Measurements from ENCODE around the gene PSMA4. TPM values are rescaled to one million over a fixed set of nuclear protein-coding genes. Genes with fewer than 3 reads are reported as not detected.
"Not testable (repeated sequence)": the region's sequence is repeated elsewhere in the genome, so short reads cannot be mapped to it uniquely, and the experiment has no call there.

PSMA4 gene
- total and polyA plus RNA-seq, 11 donors = 97.2 to 228 (median 117) TPM

GRCh38 chr15:78550815-78551214, 10.6 kb downstream of the PSMA4 start:
- Histone ChIP-seq H3K27me3 (no peaks in the 10 kb centered on the region), H3K36me3 (peaks cover 0 to 59% (median 54%) of the 10 kb centered on the region in 9 donors), H3K9me3 (no peaks in the 10 kb centered on the region), H3K27ac (no peak overlapping the region), H3K4me1 (no peaks in the 10 kb centered on the region), H3K4me3 (no peak overlapping the region)
- intact Hi-C loops (cut with DNase I) = no loop called here
- WGBS, 4 donors = 79 to 87% (median 83%) methylated on average over 3 of the region's 3 CpGs
- DNase-seq = no peak
- ATAC-seq = no peak
- TF ChIP-seq POLR2A (IDR thresholded peaks at IDR 0.05) = no peak
- TF ChIP-seq, protein P1, sequence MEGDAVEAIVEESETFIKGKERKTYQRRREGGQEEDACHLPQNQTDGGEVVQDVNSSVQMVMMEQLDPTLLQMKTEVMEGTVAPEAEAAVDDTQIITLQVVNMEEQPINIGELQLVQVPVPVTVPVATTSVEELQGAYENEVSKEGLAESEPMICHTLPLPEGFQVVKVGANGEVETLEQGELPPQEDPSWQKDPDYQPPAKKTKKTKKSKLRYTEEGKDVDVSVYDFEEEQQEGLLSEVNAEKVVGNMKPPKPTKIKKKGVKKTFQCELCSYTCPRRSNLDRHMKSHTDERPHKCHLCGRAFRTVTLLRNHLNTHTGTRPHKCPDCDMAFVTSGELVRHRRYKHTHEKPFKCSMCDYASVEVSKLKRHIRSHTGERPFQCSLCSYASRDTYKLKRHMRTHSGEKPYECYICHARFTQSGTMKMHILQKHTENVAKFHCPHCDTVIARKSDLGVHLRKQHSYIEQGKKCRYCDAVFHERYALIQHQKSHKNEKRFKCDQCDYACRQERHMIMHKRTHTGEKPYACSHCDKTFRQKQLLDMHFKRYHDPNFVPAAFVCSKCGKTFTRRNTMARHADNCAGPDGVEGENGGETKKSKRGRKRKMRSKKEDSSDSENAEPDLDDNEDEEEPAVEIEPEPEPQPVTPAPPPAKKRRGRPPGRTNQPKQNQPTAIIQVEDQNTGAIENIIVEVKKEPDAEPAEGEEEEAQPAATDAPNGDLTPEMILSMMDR (IDR thresholded peaks at IDR 0.05) = no peak

DNA sequence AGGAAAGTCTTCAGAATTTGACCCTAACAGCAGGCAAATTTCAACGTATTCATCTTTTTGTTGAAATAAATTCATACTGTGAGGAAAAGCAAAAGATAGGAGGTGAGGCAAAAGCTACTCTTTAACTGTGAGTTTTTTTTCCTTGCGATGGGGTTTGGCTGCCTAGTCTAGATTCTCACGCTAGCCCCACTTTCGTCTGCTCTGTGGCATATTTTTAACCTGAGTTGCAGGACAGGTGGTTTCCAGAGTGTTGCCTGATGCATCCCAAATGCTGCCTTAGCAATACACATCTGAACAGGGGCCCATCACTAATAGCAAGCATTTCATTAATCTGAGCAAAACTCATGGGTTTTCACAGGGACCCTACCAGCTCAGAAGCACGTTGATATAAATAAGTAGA, 11.7 kb downstream of the PSMA4 start:
- DNase-seq = no peak
- TF ChIP-seq, protein P1 (IDR thresholded peaks at IDR 0.05) = no peak
- no peak for TF ChIP-seq POLR2A (IDR thresholded peaks at IDR 0.05)
- no peak overlapping the region for H3K4me3 ChIP-seq
- WGBS, 4 donors = 85 to 90% (median 87%) methylated on average over 5 of the region's 5 CpGs
- no peaks in the 10 kb centered on the region for H3K4me1 ChIP-seq
- peaks cover 0 to 48% (median 43%) of the 10 kb centered on the region in 9 donors for H3K36me3 ChIP-seq
- no peaks in the 10 kb centered on the region for H3K9me3 ChIP-seq
- no peak for ATAC-seq
- H3K27me3 ChIP-seq = no peaks in the 10 kb centered on the region
- no peak overlapping the region for H3K27ac ChIP-seq
- intact Hi-C loops (cut with DNase I) = no loop called here

- Histone ChIP-seq H3K36me3 (peaks cover 0 to 41% (median 36%) of the 10 kb centered on the region in 9 donors), H3K9me3 (no peaks in the 10 kb centered on the region), H3K27ac (no peak overlapping the region), H3K4me1 (no peaks in the 10 kb centered on the region), H3K4me3 (no peak overlapping the region), H3K27me3 (no peaks in the 10 kb centered on the region)
- no peak for ATAC-seq
- intact Hi-C loops (cut with DNase I) = no loop called here
- no peak for DNase-seq
- TF ChIP-seq POLR2A (IDR thresholded peaks at IDR 0.05) = no peak
- TF ChIP-seq, protein P1 (IDR thresholded peaks at IDR 0.05) = no peak
- WGBS, 4 donors = 59 to 69% (median 63%) methylated on average over 5 of the region's 5 CpGs
These were observed 12.4 kb downstream of the PSMA4 start for GRCh38 chr15:78552597-78552996.

DNA sequence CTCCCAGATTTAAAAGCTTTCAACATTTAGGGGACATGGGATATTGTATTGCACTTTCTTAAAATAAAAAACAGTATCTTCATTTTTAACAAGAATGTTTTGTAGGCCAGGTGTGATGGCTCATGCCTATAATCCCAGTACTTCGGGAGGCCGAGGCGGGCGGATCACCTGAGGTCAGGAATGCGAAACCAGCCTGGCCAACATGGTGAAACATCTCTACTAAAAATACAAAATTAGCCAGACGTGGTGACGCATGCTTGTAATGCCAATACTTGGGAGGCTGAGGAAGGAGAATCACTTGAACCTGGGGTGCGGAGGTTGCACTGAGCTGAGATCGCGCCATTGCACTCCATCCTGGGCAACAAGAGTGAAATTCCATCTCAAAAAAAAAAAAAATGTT, 20.0 kb downstream of the PSMA4 start:
- H3K36me3 ChIP-seq; DNase-seq; H3K4me3 ChIP-seq; H3K27me3 ChIP-seq; intact Hi-C loops (cut with DNase I); H3K27ac ChIP-seq; H3K9me3 ChIP-seq; ATAC-seq; H3K4me1 ChIP-seq: not testable (repeated sequence)
- 91 to 95% (median 93%) methylated on average over 10 of the region's 10 CpGs for WGBS, 4 donors

DNA sequence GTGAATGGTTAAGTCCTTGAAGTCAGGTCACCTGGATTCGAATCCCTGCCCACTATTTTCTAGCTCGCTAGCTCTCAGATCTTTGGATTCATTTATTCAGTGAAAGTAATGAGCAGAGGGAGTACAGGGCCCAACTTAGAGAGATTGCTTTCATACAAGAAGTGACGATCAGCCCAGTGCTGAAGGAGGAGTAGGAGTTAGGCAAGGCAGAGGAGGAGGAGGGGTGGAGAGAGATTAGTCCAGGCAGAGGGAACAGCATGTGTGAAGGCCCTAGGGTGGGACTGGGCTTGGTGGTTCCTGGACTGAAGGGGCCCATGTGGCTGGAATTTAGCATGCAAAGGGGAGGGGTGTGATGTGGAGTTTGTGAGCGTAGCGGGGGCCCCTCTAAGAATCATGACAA, 21.2 kb downstream of the PSMA4 start:
- TF ChIP-seq, protein P1 (IDR thresholded peaks at IDR 0.05) = no peak
- no peak for TF ChIP-seq POLR2A (IDR thresholded peaks at IDR 0.05)
- Histone ChIP-seq H3K9me3 (no peaks in the 10 kb centered on the region), H3K27ac (no peak overlapping the region), H3K4me1 (peaks cover 0 to 18% (median 7%) of the 10 kb centered on the region in 12 donors), H3K36me3 (no peaks in the 10 kb centered on the region), H3K4me3 (no peak overlapping the region), H3K27me3 (peaks cover 0 to 9% (median 0%) of the 10 kb centered on the region in 9 donors)
- ATAC-seq (no peak), DNase-seq (no peak)
- intact Hi-C loops (cut with DNase I) = no loop called here
- WGBS, 4 donors = 83 to 95% (median 90%) methylated on average over 5 of the region's 5 CpGs

Data from heart left ventricle (tissue), 16 donors.